ENCODE data around the gene LATS2.
"Not testable (repeated sequence)": the region's sequence is repeated elsewhere in the genome, so short reads cannot be mapped to it uniquely, and the experiment has no call there.

LATS2 gene

DNA sequence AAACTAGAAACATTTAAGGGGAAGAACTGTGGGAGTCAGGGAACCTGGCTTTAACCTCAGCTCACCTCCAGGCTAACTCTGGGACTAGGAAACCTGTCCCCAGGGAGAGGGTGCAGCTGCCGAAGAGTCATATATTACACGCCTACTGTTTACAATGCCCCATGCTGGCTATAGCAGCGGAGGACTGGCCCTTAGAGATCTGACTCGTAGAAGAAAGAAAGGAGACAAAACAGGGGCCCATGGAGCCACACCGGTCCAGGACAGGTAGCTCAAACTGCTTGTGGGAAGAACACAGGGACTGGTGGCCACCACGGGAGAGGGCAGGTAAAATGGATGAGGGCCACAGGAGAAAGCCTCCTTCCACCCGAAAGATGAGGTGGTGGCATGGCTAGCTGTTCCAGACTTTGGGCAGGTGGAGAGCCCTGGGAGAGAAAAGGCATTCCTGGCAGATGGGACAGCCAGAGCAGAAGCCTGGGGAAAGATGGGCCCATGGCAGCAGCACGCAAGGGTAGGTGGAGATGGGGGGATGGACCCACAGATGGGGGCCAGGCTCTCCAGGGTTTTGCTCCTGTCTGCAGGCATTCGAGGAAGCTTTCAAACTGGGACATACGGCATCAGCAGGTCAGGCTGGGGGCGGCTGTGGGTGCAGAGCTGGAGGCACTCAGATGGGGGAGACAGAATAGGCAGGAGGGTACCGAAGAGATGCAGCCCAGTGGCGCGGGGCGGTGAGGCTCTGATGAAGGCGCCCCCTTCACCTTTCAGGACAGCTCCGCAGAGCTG, 69.5 kb downstream of the LATS2 start:
- DNase-seq (ENCODE audit: low read depth), result no peak

DNA sequence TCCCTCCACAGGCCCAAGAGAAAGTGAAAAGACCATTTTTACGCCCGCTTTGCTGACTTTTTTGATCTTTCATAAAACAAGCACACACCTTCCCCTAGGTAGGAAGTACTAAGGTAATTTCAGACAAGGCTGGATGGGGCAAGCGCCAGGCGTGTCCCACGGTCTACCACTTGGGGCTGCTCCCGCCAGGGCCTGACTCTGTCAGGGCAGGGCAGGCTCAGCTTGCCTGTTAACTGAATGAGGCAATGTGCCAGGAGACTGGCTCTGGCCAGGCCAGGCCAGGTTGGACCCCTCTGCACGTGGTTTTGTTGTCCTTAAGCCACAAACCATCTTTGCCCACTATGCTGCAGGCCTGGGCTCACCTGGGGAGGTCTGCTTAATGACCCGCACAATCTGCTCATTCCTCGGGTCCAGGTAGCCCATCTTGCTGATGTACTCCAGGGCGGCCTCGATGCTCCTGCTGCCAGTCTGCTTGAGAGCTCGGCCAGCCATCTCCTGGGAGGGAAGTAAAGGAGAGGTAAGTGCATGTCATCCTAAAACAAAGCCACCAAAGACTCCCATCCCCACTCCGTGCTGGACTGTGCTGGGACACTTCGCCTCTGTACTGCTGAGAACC, 70.4 kb downstream of the LATS2 start:
- DNase-seq (ENCODE audit: low read depth), result no peak

DNA sequence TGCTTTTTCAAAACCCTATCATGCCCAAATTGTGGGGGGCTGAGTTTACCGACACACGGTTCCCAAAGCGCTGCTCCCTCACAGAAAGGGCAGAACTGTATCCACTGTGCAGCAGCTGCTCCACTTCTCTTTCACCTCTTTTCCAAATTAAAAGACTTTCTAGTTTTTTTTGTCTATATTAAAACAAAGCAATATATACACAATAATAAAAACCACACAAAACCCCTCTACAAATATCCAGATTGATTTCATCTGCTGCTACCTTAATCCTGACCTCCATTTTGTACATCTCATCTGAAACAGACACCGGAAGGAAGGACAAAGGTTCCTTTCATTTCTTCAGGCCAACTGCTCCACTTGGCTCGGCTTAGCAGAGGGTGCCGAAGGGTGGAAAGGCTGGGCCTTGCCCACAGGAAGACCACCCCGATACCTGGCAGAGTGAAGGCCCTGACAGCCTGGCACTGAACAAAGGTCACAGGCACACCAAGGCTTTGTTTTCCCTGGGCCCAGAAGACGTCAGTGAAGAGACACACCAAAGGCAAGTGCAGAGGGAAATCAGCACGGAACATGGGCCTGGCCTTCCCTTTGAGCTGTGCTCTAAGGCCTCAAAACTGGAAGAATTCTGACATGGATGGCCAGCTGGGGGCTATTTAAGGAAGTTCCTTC, 71.6 kb downstream of the LATS2 start:
- DNase-seq (ENCODE audit: low read depth), result no peak

DNA sequence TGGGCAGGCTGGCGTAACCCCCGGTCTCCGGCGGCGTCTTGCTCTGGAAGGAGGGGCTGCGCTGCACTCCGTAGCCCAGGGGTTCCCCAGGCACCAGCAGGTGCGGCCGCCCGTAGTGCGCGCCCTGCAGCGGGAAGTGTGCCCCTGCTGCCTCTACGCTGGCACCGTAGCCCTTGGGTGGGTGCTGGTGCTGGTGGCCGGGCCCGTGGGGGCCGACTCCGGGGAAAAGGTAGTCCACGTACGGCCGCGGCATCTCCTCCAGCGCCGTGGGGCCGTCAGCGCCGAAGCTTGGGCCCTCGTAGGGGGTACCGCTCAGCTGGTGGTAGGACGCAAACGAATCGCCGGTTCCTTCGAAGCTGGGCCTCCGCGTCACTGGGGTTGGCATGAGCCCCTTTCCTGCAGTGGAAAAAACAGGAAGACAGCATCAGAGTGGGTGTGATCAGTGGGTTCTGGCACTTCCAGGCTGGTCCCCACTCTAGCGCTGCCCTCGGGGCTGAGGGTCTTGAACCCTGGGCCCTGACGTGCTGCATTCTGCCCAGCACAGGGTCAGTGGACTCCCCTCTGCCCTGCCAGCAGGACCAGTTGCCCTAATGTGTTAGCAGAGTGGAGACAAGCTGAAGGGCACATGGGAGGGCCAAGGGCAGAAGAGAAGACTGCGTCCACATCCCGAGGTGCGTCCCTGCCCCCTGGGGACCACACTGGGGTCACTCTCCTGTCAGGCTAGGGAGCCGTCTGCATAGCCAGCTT, 72.3 kb downstream of the LATS2 start:
- DNase-seq (ENCODE audit: low read depth), result no peak

DNA sequence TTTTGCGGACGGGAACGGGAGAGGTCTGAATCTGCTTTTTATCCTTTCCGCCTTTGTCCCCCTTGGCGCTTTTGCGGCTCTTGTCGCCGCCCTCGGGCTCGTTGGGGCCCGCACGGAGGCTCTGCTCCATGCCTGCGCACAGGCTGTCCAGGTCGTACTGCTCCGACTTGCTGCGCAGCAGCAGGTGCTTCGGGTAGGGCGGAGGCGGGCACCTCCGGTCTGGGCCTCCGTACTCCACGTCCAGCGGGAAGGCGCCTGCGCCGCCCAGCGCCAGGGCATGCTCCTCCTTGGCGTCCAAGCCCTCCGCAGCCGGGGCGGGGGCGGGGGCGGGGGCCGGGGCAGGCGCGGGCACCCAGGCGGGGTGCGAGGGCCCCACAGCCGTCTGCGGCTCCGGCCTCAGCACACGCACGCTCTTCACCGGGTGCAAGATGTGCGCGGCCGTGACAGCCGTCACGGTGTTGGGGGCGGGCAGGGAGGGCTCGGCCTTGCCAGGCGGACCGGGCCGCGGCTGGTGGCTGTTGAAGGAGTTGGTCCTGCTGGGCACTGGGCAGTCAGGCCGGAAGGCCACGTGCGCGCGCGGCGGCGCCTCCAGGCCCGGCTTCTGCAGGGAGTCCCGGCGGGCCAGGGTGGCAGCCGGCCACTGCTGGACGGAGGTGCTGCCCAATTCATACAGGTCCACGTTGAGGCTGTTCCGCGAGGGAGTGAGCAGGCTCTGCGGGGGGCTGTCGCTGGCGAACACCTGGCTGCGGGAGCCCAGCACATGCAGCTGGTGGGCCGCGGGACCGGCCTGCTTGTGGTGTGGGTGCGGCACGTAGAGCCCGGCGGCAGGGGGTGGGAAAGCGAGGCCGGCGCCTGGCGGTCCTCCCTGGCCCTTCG, 73.1 kb downstream of the LATS2 start:
- no peak for DNase-seq (ENCODE audit: low read depth)

DNA sequence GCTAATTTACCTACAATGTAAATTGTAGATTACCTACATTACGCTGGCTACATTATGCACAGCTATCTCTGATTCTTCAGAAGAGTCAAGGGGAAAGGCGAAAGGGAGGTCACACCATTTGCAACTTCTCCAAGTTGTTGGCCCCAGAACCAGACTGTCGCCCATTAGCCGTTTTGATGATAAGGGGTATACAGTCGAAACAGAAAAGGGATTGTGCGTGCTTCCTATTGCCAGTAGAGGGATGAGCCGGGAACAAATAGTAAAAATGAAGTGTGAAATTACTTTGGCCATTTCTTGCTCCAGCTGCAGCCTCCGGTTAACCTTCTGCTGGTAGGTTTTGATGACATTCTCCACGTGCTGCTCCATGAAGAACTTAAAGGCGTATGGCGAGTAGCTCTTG, 73.8 kb downstream of the LATS2 start:
- DNase-seq (ENCODE audit: low read depth), result no peak

DNA sequence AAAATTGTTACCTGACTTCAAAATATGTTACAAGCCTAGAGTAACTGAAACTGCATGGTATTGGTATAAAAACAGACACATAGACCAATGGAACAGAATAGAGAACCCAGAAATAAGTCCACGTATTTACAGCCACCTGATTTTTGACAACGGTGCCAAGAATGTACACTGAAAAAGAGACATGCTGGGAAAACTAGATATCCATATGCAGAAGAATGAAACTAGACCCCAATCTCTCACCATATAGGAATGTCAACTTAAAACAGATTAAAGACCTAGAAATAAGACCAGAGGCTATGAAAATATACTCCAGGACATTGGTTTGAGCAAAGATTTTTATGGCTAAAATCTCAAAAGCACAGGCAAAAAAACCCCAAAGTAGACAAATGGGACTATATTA, 76.5 kb downstream of the LATS2 start:
- DNase-seq (ENCODE audit: low read depth), result no peak

DNA sequence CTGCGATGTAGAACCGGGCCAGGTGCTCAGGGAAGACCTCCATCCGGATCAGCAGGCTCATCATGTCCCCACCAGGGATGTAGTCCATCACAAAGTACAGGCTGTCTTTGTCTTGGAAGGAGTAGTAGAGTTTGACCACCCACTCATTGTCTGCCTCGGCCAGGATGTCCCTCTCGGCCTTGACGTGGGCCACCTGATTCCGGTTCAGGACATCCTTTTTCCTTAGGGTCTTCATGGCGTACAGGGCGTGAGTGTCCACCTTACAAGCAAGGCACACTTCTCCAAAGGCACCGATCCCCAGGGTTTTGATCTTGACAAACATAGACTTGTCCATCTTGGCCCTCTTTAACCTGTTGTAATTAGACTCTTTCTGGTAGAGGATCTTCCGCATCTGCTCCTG, 78.0 kb downstream of the LATS2 start:
- DNase-seq (ENCODE audit: low read depth), result no peak

DNA sequence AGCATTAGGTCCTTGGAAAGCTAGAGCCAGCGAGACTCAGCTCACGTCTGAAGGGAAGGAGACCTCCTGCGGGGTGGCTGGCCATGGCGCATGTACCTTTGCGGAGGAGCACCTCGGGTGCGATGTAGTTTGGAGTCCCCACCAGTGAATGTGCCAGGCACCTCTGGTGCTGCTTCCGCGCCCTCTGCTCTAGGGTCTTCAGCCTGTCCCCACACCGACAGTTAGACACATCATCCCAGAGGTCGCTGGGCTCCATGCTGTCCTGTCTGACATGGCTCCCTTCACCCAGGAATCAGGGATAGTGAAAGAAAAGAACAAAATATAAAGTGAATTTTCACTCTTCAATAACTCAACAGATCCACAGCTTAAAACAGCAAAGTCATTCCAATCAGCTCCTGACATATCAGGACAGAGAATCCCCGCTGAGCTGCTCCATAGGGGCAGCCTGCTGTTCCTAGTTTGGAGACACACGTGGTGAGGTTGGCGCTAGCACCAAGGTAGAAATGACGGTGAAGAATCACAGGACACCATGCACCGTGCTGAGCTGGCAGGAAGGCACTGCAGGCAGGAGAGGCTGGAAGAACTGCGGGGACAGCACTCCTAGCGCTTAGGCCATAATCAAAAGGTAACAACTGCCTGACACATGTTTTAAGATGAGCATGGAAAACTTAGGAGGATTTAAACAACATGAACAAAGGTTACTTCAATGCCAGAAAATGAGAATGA, 79.9 kb downstream of the LATS2 start:
- DNase-seq (ENCODE audit: low read depth), result no peak

DNA sequence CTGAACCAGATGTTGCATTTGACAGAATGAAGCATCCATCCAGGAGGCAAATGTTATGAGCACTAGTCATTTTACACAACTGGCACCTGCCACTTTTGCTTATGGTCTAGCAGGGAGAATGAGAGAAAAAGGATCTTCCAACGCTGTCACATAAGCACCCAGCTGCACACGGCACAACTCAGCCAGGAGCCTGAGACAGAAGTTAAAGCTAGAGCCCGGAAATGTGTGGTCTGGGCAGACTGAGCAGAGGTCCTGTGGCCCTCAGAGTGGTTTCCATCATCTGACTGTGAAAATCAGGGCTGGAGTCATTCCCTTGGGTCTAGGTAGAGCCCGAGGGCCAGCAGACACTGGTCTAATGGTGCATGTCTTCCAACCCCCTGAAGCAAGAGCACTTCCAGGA, 80.5 kb downstream of the LATS2 start:
- DNase-seq (ENCODE audit: low read depth), result no peak

DNA sequence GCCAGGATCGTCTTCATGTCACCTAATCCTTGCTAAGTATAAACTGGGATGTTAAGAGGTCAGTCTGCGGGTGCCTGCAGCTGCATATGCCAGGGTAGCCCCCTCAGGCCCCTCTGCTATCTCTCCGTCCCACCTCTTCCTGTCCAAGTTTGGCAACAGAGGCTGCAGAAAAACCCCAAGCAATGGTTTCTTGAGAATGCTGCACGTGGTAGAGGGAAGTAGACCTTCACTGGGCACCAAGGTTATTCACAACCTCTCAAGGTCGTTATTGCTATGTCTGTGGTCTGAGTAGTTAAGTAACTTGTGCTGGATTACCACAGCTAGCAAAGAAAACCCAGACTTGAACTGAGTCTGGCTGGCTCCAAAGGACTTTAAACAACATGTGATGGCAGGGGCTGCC, 81.0 kb downstream of the LATS2 start:
- no peak for DNase-seq (ENCODE audit: low read depth)

DNA sequence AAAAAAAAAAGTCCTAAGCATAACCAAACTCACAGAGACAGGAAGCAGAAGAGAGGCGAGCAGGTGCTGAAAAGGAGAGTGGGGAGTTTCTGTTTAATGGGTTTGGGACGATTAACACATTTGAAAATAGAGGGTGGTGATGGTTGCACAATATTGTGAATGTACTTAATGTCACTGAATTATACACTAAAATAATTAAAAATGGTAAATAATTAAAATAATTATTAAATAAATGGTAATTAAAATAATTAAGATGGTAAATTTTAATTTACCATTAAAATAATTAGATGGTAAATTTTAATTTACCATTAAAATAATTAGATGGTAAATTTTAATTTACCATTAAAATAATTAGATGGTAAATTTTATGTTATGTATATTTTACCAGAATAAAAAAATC, 84.0 kb downstream of the LATS2 start:
- DNase-seq (ENCODE audit: low read depth), result no peak

DNA sequence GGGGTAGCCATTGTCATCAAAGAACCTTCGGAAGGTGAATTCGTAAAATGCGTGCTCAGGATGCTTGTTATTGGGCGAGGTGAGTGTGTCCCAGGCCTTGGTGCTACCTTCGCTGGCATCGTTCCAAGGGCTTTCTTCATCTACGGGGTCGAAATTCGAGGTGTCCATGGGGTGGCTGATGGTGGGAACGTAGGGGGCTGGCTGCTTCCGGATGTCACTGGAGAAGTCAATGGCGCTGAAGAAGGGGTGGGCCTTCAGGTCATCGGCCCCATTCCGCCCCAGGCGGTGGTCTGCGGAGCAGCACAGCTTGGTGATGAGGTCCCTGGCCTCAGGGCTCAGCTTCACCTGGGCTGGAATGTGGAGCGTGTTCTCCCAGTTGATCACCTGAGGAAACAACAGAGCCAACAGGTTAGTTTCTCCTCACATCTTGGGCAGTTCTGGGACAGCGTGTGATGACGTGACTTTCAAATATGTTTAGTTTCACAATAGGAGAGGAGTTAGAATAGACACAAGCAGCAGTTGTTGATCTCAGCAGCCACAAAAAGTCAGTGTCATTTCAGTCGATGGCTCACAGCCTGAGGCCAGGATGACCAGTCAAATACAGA, 86.3 kb downstream of the LATS2 start:
- DNase-seq (ENCODE audit: low read depth), result no peak

DNA sequence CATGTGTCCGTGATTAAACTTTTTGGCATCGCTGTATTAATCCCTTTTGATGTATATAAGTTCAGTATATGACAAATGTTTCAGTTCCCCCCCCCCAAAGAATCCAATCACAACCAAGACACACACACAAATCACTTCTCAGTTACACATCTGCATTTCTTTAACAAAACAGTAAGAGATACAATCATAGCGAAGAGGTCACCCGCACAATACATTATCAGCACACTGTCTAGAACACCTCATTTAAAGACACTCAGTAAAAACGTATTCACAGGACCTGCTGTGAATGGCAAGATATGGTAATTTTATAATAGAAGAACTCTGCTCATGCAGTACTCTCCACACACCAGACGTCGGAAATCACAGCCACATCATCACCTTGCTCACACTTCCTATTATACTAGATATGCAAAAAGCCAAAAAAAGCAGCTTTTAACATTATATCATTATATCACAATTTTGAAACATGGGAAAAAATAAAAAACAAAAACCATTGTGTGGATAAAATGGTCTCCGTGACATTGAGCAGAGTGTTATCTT, 87.4 kb downstream of the LATS2 start:
- no peak for DNase-seq (ENCODE audit: low read depth)

DNA sequence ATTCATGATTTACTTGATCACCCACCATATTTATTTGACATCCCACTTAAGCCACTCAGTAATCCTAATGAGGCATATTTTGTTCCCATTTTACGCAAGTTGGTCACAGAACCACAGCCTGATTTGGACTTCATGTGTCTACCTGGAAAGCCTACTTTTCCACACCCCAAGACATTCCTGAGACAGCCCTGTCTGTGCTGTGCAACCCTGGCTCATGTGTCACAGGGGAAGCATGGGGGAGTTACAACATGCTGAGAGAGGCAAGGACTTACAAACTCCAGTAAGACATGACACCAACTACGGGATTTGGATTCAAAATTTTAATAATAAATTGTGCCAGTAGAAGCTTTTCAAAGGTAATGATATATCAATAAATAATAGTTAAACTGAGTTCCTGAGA, 88.7 kb downstream of the LATS2 start:
- DNase-seq (ENCODE audit: low read depth), result no peak

DNA sequence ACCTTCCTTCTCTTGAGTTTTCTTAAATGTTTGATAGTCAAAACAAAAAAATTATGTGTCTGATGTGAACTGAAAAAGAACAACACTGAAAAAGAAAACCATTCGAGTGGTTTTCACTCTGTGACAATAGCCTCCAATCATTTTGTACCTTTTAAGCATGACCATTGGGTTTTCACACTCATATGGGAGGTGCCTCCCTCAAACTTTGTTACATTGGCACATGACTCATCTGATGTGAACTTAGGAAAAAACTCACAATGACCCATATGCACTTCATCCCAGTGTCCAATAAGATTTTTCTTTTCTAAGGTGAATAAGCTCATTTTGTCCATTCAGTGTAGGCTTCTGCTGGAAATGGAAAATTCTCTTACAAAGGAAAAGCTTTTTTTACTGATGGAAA, 92.2 kb downstream of the LATS2 start:
- DNase-seq (ENCODE audit: low read depth), result no peak

DNA sequence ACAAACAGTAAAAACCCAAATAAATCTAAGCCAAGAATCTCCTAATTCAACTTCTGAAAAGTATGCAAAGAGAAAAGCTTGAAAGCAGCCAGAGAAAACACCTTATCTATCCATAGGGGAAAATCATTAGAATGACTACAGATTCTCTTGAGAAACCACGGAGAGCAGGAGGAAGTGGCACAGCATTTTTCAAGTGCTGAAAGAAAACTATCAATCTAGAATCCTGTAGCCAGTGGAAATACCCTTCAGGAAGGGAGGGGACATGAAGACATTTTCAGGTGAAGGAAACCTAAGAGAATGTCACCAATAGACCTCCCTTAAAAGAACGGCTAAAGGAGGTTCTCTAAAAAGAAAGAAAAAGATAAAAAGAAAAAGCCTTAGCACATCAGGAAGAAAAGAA, 92.6 kb downstream of the LATS2 start:
- DNase-seq (ENCODE audit: low read depth), result no peak

DNA sequence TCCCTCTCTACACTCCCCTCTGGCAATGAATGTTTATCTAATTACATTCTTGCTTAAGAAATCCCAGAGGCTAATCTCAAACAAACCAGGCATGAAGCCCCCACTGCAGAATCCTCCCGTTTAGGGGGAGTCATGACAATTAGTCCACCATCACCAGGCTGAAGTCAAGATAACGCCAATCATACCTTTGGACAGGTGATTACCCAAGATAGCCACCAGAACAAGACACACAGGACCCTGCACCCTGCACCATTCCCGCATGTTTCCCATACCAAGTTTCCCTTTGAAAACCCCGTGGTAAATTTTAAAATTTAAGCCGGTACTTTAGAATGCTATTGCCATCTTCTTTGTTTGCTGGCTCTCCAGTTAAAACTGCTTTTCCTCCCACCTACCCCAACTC, 94.0 kb downstream of the LATS2 start:
- DNase-seq (ENCODE audit: low read depth), result no peak

DNA sequence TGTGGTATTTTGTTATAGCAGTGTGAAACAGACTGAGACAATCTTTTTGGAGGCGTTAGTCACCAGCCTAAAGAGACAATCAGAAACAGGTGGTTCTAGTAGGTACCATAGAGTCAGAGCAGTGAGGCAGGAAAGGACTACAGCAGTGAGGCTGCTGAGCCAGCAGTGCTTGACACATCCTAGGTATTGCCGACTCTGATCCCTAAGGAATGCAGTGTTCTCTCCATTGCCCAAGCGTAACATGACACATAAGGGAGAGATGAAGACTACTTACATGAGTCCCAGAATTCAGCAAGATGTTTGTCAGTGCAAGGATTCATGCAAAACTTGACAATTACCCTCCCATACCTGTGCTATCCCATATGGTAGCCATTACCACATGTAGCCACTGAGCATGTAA, 96.5 kb downstream of the LATS2 start:
- DNase-seq (ENCODE audit: low read depth), result no peak

DNA sequence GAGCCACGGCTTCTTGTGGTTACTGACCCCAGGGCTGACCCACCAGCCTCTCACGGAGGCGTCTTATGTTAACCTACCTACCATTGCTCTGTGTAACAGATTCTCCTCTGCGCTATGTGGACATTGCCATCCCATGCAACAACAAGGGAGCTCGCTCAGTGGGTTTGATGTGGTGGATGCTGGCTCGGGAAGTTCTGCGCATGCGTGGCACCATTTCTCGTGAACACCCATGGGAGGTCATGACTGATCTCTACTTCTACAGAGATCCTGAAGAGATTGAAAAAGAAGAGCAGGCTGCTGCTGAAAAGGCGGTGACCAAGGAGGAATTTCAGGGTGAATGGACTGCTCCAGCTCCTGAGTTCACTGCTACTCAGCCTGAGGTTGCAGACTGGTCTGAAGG, 99.7 kb downstream of the LATS2 start:
- not testable (repeated sequence) for DNase-seq (ENCODE audit: low read depth)
